ENCODE results near the gene DOCK1.
"Not testable (repeated sequence)": the region's sequence is repeated elsewhere in the genome, so short reads cannot be mapped to it uniquely, and the experiment has no call there.

Gene DOCK1

GRCh38 chr10:127296696-127297095, 391.5 kb downstream of the DOCK1 start:
- no peak for DNase-seq

GRCh38 chr10:127298381-127298780, 393.2 kb downstream of the DOCK1 start:
- no peak for DNase-seq

- not testable (repeated sequence) for DNase-seq
Measured at GRCh38 chr10:127299192-127299591, 394.0 kb downstream of the DOCK1 start.

- DNase-seq, result no peak
Measured at GRCh38 chr10:127299956-127300689, 394.9 kb downstream of the DOCK1 start.

GRCh38 chr10:127300868-127301321, 395.7 kb downstream of the DOCK1 start:
- DNase-seq, result no peak

GRCh38 chr10:127302343-127302742, 397.1 kb downstream of the DOCK1 start:
- no peak for DNase-seq

- no peak for DNase-seq
Measured at GRCh38 chr10:127303105-127303504, 397.9 kb downstream of the DOCK1 start.

GRCh38 chr10:127303746-127304145, 398.5 kb downstream of the DOCK1 start:
- DNase-seq, result no peak

GRCh38 chr10:127306479-127306878, 401.3 kb downstream of the DOCK1 start:
- no peak for DNase-seq

GRCh38 chr10:127307338-127307737, 402.1 kb downstream of the DOCK1 start:
- DNase-seq, result no peak

GRCh38 chr10:127308031-127308430, 402.8 kb downstream of the DOCK1 start:
- no peak for DNase-seq

GRCh38 chr10:127309619-127310018, 404.4 kb downstream of the DOCK1 start:
- not testable (repeated sequence) for DNase-seq

GRCh38 chr10:127310430-127310829, 405.2 kb downstream of the DOCK1 start:
- no peak for DNase-seq

GRCh38 chr10:127310923-127311322, 405.7 kb downstream of the DOCK1 start:
- DNase-seq, result no peak

GRCh38 chr10:127313996-127314700, 408.9 kb downstream of the DOCK1 start:
- no peak for DNase-seq

GRCh38 chr10:127314797-127315196, 409.6 kb downstream of the DOCK1 start:
- DNase-seq, result no peak

GRCh38 chr10:127315888-127316287, 410.7 kb downstream of the DOCK1 start:
- no peak for DNase-seq

GRCh38 chr10:127318396-127318795, 413.2 kb downstream of the DOCK1 start:
- no peak for DNase-seq

GRCh38 chr10:127319271-127319670, 414.0 kb downstream of the DOCK1 start:
- no peak for DNase-seq

GRCh38 chr10:127319691-127320090, 414.5 kb downstream of the DOCK1 start:
- DNase-seq, result no peak

GRCh38 chr10:127320176-127320575, 414.9 kb downstream of the DOCK1 start:
- DNase-seq, result no peak

- no peak for DNase-seq
Measured at GRCh38 chr10:127322286-127322685, 417.1 kb downstream of the DOCK1 start.

- DNase-seq, result no peak
Measured at GRCh38 chr10:127325506-127325905, 420.3 kb downstream of the DOCK1 start.

GRCh38 chr10:127326883-127327282, 421.7 kb downstream of the DOCK1 start:
- DNase-seq, result no peak

Data from Kasumi-1 (cell line).